IPS-11a (cell line): ENCODE results near the gene CALR3.
A peak's percentile ranks its signal among the peaks of the same experiment; 100 is the strongest.
"Not testable (repeated sequence)": the region's sequence is repeated elsewhere in the genome, so short reads cannot be mapped to it uniquely, and the experiment has no call there.

Experiments
- H3K4me3 ChIP-seq: one replicate; pipeline ENCODE4 v1.5.1; 2013; ENCODE audit warnings: low read depth, low read length, control low read depth

CALR3 gene

GRCh38 chr19:16497042-16497441 lies 1.1 kb upstream of the CALR3 start:
- no peak overlapping the region for H3K4me3 ChIP-seq

GRCh38 chr19:16496613-16496983 lies 631 bp upstream of the CALR3 start:
- H3K4me3 ChIP-seq = peak overlapping the region; percentile 73

GRCh38 chr19:16486476-16486875 lies 9.5 kb downstream of the CALR3 start:
- H3K4me3 ChIP-seq = not testable (repeated sequence)

- H3K4me3 ChIP-seq = no peak overlapping the region
These were observed 13.2 kb downstream of the CALR3 start for GRCh38 chr19:16482745-16483144.

- H3K4me3 ChIP-seq = no peak overlapping the region
These were observed 18.7 kb downstream of the CALR3 start for GRCh38 chr19:16477311-16477710.

- no peak overlapping the region for H3K4me3 ChIP-seq
These were observed 19.6 kb downstream of the CALR3 start for GRCh38 chr19:16476401-16476800.

GRCh38 chr19:16473875-16474392 lies 22.0 kb downstream of the CALR3 start:
- no peak overlapping the region for H3K4me3 ChIP-seq

- H3K4me3 ChIP-seq = no peak overlapping the region
These were observed 23.0 kb downstream of the CALR3 start for GRCh38 chr19:16472992-16473391.

GRCh38 chr19:16472559-16472899 lies 23.4 kb downstream of the CALR3 start:
- peak overlapping the region; percentile 81 for H3K4me3 ChIP-seq

- H3K4me3 ChIP-seq = peak overlapping the region; percentile 91
These were observed 24.8 kb downstream of the CALR3 start for GRCh38 chr19:16470911-16471811.

GRCh38 chr19:16470541-16470910 lies 25.4 kb downstream of the CALR3 start:
- peak overlapping the region; percentile 91 for H3K4me3 ChIP-seq

GRCh38 chr19:16467581-16467980 lies 28.4 kb downstream of the CALR3 start:
- H3K4me3 ChIP-seq = no peak overlapping the region

GRCh38 chr19:16466802-16467427 lies 29.1 kb downstream of the CALR3 start:
- not testable (repeated sequence) for H3K4me3 ChIP-seq

- H3K4me3 ChIP-seq = no peak overlapping the region
These were observed 30.7 kb downstream of the CALR3 start for GRCh38 chr19:16465239-16465638.

GRCh38 chr19:16463991-16464575 lies 31.9 kb downstream of the CALR3 start:
- no peak overlapping the region for H3K4me3 ChIP-seq

GRCh38 chr19:16463341-16463990 lies 32.5 kb downstream of the CALR3 start:
- no peak overlapping the region for H3K4me3 ChIP-seq

GRCh38 chr19:16462757-16463250 lies 33.2 kb downstream of the CALR3 start:
- H3K4me3 ChIP-seq = no peak overlapping the region

- no peak overlapping the region for H3K4me3 ChIP-seq
These were observed 34.3 kb downstream of the CALR3 start for GRCh38 chr19:16461630-16462051.

GRCh38 chr19:16460454-16460853 lies 35.5 kb downstream of the CALR3 start:
- H3K4me3 ChIP-seq = no peak overlapping the region

- no peak overlapping the region for H3K4me3 ChIP-seq
These were observed 36.3 kb downstream of the CALR3 start for GRCh38 chr19:16459680-16460079.
